Measurements from ENCODE around the gene ZNF664. TPM values are rescaled to one million over a fixed set of nuclear protein-coding genes. Genes with fewer than 3 reads are reported as not detected.

Gene ZNF664
- total RNA-seq, 1 experiment from 2014 or later = 87.6 TPM

DNA sequence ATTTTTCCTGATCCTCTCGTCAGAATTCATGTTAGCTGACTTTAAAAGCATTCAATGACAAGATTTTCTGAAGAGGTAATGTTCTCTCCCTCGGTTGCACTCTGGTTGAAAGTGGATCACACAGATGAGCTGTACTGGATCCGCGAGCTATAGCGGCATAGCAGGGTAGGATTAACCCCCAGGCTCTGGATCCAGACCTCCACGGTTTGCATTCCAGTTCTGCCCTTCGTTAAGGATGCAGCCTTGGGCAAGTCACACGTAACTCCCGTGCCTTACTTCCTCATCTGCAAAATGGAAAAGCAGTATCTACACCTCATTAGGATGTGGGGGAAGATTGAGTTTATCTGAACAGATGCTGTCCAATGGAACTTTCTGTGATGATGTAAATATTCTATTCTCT is 14.1 kb upstream of the ZNF664 start:
- H3K79me2 ChIP-seq (ENCODE audit: low read depth) = no peaks in the 10 kb centered on the region
- CTCF ChIA-PET = no interaction called here
- no peak for TF ChIP-seq EZH2 (IDR thresholded peaks at IDR 0.05; ENCODE audit: low read depth)
- TF ChIP-seq, protein P1, sequence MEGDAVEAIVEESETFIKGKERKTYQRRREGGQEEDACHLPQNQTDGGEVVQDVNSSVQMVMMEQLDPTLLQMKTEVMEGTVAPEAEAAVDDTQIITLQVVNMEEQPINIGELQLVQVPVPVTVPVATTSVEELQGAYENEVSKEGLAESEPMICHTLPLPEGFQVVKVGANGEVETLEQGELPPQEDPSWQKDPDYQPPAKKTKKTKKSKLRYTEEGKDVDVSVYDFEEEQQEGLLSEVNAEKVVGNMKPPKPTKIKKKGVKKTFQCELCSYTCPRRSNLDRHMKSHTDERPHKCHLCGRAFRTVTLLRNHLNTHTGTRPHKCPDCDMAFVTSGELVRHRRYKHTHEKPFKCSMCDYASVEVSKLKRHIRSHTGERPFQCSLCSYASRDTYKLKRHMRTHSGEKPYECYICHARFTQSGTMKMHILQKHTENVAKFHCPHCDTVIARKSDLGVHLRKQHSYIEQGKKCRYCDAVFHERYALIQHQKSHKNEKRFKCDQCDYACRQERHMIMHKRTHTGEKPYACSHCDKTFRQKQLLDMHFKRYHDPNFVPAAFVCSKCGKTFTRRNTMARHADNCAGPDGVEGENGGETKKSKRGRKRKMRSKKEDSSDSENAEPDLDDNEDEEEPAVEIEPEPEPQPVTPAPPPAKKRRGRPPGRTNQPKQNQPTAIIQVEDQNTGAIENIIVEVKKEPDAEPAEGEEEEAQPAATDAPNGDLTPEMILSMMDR (conservative IDR thresholded peaks at IDR 0.05) = no peak

DNA sequence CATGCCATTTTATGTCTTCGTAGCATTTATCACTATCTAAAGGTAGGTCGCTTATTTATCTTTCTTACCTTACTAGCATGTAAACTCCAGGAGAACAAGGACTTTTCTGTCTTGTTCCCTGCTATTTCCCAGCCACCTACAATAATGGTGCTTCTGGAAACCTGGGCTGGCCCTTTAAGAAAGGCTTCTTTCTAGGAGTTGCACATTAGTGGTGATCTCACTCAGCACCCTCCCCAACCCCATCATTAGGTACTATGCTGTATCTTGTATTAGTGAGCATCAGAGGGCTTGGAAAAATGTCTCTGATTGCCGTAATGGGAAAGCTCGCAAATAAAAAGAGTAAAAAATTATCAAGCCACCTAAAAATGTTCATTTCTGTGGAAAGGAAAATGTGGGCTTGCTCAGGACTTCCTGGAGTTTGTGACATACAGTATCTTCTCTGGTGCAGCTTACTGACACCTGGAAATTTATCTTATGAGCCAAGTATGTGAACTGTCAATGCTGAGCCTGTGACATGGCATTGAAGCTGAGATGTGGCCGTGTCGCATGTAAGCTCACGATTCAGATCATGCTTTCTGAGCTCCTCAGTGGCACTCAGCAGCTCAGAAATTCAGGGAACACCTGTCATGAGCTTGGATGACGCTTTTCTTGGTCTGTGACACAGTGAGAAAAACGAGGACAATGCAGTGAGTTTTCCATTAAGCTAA is 12.8 kb upstream of the ZNF664 start:
- CTCF ChIA-PET = interaction anchor here (0.6 kb wide), 1 partner anchor 55 kb away, joined by 3 read pairs; no protein-coding TSS in a partner anchor
- H3K9me2 ChIP-seq (ENCODE audit: insufficient read depth) = no peaks in the 10 kb centered on the region
- TF ChIP-seq EZH2 (IDR thresholded peaks at IDR 0.05; ENCODE audit: low read depth) = no peak
- TF ChIP-seq, protein P1 (conservative IDR thresholded peaks at IDR 0.05) = no peak
- H3F3A ChIP-seq (ENCODE audit: insufficient read depth, low read depth) = no peaks in the 10 kb centered on the region
- no peaks in the 10 kb centered on the region for H3K27me3 ChIP-seq (ENCODE audit: insufficient read depth, low read depth)
- H3K4me3 ChIP-seq = no peak overlapping the region
- no peaks in the 10 kb centered on the region for H3K9me3 ChIP-seq (ENCODE audit: insufficient read depth, low read depth)
- no peaks in the 10 kb centered on the region for H3K36me3 ChIP-seq (ENCODE audit: low read depth)
- no peak overlapping the region for H3K4me2 ChIP-seq
- DNase-seq = no peak
- no peaks in the 10 kb centered on the region for H4K20me1 ChIP-seq (ENCODE audit: insufficient read depth)
- no TSS peak for BruUV-seq (replicated peaks)
- intact Hi-C loops (cut with micrococcal nuclease; ENCODE audit: unreplicated experiment) = no loop called here
- no peaks in the 10 kb centered on the region for H3K79me2 ChIP-seq (ENCODE audit: low read depth)
- POLR2A ChIA-PET (ENCODE audit: unreplicated experiment) = no interaction called here
- no peaks in the 10 kb centered on the region for H3K4me1 ChIP-seq (replicated peaks; ENCODE audit: insufficient read depth)
- H3K27ac ChIP-seq = no peak overlapping the region
- no peak overlapping the region for H2AFZ ChIP-seq

More for the DNA sequence above, 14.1 kb upstream of the ZNF664 start:
- no peaks in the 10 kb centered on the region for H3F3A ChIP-seq (ENCODE audit: insufficient read depth, low read depth)
- no peaks in the 10 kb centered on the region for H3K4me1 ChIP-seq (replicated peaks; ENCODE audit: insufficient read depth)
- intact Hi-C loops (cut with micrococcal nuclease; ENCODE audit: unreplicated experiment) = no loop called here
- no peaks in the 10 kb centered on the region for H3K9me2 ChIP-seq (ENCODE audit: insufficient read depth)
- H3K9me3 ChIP-seq (ENCODE audit: insufficient read depth, low read depth) = no peaks in the 10 kb centered on the region
- H3K27me3 ChIP-seq (ENCODE audit: insufficient read depth, low read depth) = no peaks in the 10 kb centered on the region
- H3K4me2 ChIP-seq = no peak overlapping the region
- no peak overlapping the region for H2AFZ ChIP-seq
- no peaks in the 10 kb centered on the region for H3K36me3 ChIP-seq (ENCODE audit: low read depth)
- BruUV-seq (replicated peaks) = no TSS peak
- DNase-seq = no peak
- H3K27ac ChIP-seq = no peak overlapping the region
- POLR2A ChIA-PET (ENCODE audit: unreplicated experiment) = no interaction called here
- H4K20me1 ChIP-seq (ENCODE audit: insufficient read depth) = no peaks in the 10 kb centered on the region
- H3K4me3 ChIP-seq = no peak overlapping the region

DNA sequence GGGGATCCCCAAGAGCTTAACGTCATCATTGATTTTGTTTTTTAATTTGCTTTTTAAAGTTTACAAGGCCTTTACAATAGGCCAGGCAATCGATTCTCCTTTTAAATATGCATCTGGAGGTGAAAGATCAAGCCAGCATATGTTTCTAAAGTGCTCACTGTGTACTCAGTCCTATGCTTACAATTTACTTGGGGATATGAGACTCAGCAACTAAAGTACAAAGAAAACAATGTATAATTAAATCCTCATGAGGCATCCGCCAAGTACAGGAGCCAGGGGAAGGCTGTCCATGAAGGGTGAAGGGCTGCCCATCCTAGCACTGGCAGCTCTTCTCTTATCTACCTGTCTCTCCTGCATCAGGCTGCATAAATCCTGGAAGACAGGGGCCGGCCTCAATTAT is 12.2 kb upstream of the ZNF664 start:
- Histone ChIP-seq H3K36me3 (ENCODE audit: low read depth) (no peaks in the 10 kb centered on the region), H4K20me1 (ENCODE audit: insufficient read depth) (no peaks in the 10 kb centered on the region), H3K27ac (no peak overlapping the region), H3F3A (ENCODE audit: insufficient read depth, low read depth) (no peaks in the 10 kb centered on the region), H3K9me3 (ENCODE audit: insufficient read depth, low read depth) (no peaks in the 10 kb centered on the region), H3K4me3 (no peak overlapping the region), H2AFZ (no peak overlapping the region), H3K9me2 (ENCODE audit: insufficient read depth) (no peaks in the 10 kb centered on the region), H3K27me3 (ENCODE audit: insufficient read depth, low read depth) (no peaks in the 10 kb centered on the region), H3K4me1 (replicated peaks; ENCODE audit: insufficient read depth) (no peaks in the 10 kb centered on the region), H3K79me2 (ENCODE audit: low read depth) (no peaks in the 10 kb centered on the region), H3K4me2 (no peak overlapping the region)
- no TSS peak for BruUV-seq (replicated peaks)
- POLR2A ChIA-PET (ENCODE audit: unreplicated experiment) = interaction anchor here (0.6 kb wide), 1 partner anchor 337 kb away, joined by 3 read pairs; no protein-coding TSS in a partner anchor
- CTCF ChIA-PET = interaction anchor here (0.6 kb wide), 1 partner anchor 55 kb away, joined by 3 read pairs; no protein-coding TSS in a partner anchor
- no peak for DNase-seq
- TF ChIP-seq EZH2 (IDR thresholded peaks at IDR 0.05; ENCODE audit: low read depth) = no peak
- intact Hi-C loops (cut with micrococcal nuclease; ENCODE audit: unreplicated experiment) = no loop called here
